GM12864 (cell line): ENCODE data around the gene KMT2D.
A peak's percentile ranks its signal among the peaks of the same experiment; 100 is the strongest.

Experiments used
- DNase-seq: peaks from one replicate; pipeline ENCODE4 v3.0.0-alpha.2; 2011; ENCODE audit warnings: low read depth
- H3K4me3 ChIP-seq: 2 replicates; pipeline ENCODE4 v1.5.1; 2011; ENCODE audit warnings: mild to moderate bottlenecking, low read depth, low read length, control low read depth
- TF ChIP-seq, protein P1 (sequence below): IDR thresholded peaks from 2 replicates; pipeline ENCODE4 v1.5.1; 2011; ENCODE audit warnings: low read depth, mild to moderate bottlenecking, moderate library complexity, low read length, control low read depth, inconsistent platforms; ENCODE audit errors: missing control alignments

Gene KMT2D

DNA sequence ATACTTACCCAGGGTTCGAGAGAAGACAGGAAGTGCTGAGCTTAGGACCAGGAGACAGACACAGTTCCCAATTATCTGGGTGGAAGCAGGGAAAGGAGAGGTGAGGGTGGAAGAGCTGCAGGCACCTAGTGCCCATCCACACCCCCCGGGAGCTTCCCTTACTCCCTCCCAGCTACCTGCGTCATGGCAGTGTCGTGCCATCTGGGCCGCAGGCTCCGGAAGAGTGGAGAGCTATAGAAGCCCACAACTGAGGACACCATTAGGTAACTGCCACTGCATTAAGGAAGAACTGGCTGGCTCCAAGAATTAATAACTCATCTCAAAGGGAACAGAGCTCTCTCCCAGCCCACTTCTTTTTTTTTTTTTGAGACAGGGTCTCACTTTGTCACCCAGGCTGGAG is 39.8 kb upstream of the KMT2D start:
- TF ChIP-seq, protein P1, sequence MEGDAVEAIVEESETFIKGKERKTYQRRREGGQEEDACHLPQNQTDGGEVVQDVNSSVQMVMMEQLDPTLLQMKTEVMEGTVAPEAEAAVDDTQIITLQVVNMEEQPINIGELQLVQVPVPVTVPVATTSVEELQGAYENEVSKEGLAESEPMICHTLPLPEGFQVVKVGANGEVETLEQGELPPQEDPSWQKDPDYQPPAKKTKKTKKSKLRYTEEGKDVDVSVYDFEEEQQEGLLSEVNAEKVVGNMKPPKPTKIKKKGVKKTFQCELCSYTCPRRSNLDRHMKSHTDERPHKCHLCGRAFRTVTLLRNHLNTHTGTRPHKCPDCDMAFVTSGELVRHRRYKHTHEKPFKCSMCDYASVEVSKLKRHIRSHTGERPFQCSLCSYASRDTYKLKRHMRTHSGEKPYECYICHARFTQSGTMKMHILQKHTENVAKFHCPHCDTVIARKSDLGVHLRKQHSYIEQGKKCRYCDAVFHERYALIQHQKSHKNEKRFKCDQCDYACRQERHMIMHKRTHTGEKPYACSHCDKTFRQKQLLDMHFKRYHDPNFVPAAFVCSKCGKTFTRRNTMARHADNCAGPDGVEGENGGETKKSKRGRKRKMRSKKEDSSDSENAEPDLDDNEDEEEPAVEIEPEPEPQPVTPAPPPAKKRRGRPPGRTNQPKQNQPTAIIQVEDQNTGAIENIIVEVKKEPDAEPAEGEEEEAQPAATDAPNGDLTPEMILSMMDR: no peak
- no peak overlapping the region for H3K4me3 ChIP-seq
- no peak for DNase-seq

DNA sequence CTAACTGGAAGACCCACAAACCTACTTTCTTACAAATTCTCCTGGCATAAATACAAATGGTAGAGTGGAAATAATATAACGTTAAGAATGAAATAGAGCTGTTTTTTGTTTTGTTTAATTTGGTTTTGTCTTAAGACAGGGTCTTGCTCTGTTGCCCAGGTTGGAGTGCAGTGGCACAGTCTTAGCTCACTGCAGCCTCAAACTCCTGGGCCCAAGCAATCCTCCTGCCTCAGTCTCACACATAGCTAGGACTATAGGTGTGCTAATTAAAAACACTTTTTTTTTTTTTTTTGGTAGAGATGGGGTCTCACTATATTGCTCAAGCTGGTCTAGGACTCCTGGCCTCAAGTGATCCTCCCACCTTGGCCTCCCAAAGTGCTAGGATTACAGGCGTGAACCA is 38.1 kb upstream of the KMT2D start:
- H3K4me3 ChIP-seq: no peak overlapping the region
- no peak for DNase-seq
- TF ChIP-seq, protein P1: no peak

DNA sequence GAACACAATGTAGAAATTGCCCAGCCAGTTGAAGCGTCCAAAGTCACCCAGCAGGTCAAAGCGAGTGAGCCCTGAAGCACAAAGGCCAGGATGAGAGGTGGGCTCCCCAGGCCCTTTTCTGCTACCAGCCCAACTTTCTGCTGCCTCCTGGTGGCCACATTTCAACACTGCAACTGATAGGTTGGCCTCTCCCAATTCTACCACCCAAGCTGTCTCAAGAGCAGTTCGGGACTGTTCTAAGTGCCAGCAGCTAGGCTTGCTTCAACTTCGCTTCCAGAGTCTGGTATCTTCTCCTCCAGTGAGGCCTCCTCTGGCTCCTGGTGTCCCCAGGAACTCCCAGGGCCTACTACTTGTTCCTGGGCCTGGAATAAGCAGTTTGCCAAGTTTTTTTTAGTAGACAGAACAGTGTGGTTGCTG is 37.4 kb upstream of the KMT2D start:
- DNase-seq: no peak

DNA sequence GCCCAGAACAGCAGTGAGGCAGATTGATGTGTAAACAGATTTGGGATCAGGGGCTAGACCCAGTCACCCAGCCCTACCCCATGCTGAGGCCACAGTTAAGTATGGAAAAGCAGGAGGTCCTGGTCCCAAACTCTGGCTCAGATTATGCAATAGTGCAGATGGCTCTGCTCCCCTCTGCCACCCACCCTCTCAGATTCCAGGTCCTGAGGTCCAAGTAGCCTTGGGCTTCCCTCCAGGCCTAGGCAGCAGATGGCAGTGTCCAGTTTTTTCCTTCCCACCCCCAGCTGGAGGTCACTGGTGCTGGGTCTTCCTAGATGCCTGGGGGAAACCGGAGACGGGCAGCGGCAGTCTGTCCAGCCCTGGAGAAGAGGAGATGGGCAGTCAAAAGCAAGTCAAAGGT is 36.8 kb upstream of the KMT2D start:
- H3K4me3 ChIP-seq: no peak overlapping the region
- DNase-seq: no peak
- TF ChIP-seq, protein P1: no peak

More for the DNA sequence above, 37.4 kb upstream of the KMT2D start:
- no peak overlapping the region for H3K4me3 ChIP-seq
- TF ChIP-seq, protein P1: peak; percentile 94

DNA sequence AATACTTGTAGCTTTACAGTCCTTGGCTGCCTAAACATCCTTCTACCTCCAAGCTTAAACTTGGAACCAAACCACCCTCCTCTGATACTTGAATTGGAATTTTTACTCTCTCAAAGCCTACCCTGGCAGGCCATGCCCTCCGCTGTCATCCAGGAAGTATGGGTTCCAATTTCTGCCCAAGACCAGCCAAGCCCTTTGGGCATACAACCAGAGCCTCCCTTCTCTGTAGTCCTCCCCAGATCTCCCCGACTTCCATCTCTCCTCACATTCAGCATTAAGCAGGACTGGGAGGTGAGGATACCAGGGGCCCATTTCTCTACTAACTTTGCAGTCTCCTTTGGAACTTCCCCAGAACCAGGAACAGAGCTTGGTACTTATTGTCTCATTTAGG is 34.4 kb upstream of the KMT2D start:
- DNase-seq: no peak
- TF ChIP-seq, protein P1: no peak
- H3K4me3 ChIP-seq: no peak overlapping the region

DNA sequence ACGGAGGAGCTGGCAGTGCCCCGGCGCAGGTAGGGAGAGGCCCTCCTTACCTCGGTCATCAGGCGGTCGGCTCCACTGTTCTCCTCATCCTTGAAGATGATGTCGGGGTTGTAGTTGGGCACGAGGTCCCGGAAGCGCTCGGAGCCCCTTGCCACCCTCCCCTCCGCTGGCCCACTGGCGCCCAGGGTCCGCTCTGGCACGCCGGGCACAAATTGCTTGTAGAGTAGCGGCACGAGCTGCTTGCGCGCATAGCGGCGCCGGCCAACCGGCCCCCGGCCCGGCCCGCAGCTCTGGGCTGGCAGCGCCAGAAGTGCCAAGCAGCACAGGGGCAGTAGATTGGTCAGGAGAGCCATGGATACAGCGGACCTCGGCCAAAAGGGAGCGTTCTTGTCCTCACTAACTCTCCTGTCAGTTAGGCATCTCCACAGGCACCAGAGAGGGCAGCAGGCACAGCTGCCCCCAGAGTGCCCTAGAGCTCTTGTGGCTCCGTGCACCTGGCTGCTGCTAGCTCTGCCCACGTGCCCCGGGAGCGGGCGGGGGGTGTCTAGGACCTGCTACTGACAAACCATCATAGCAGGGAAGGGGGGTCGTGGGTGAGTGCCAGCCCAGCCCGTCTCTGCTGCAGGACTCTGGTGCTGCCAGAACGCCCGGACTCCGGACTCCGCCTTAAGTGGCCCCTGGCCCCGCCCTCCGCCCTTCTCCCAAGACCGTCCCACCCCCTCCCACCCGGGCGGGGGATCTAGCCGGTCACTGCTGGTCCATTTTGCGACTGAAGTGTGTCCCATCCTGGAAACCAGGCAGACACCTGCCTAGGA is 33.8 kb upstream of the KMT2D start, which contains the start of gene DHH:
TSS of gene DHH (minus strand) at position 642 of the 815 bp plus-strand sequence. CDS start at position 353, 289 bp downstream.
- TF ChIP-seq, protein P1: no peak
- DNase-seq: no peak
- no peak within 1 kb of the TSS for H3K4me3 ChIP-seq

DNA sequence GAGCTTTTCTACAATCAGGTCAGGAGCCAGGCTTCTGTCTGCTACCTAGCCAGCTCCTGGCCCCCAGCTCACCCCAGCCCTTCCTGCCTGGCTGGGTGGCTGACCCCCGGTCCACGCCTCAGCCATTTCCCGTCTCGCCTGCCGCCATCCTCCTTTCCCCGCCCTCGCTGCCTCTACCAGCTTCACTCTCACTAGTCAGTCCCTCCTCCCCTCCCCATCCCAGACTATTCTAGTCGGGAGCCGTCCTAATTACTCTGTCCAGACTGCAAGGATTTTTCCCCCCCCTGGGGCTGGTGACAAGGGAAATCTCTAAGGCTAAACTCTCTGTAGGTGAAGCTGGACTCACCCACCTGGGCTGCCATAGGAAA is 33.2 kb upstream of the KMT2D start:
- H3K4me3 ChIP-seq: no peak overlapping the region
- TF ChIP-seq, protein P1: no peak
- DNase-seq: no peak
